H1 (cell line): Measurements from ENCODE around the gene EIF3B. TPM values are rescaled to one million over a fixed set of nuclear protein-coding genes. Genes with fewer than 3 reads are reported as not detected.

Experiments
- KDM4A ChIP-seq: IDR thresholded peaks from one replicate; pipeline ENCODE4 v1.7.1; 2012; ENCODE audit warnings: low read depth, mild to moderate bottlenecking, moderate library complexity, low read length, inconsistent platforms; ENCODE audit not compliant: severe bottlenecking
- polyA plus RNA-seq, 7 experiments: library from polyadenylated mRNA; depleted of rRNA in 3 of 7; stranded (reverse) in 5 of 7; unstranded in 2 of 7; fragments of >200 nt in 5 of 7; fragments of 200-250 nt in 2 of 7; gene quantifications; 1 replicate in 5 of 7; 2 replicates in 1 of 7; 4 replicates in 1 of 7; pipeline versions ENCODE4 v1.2.1 to v1.2.3, GENCODE V29; 2011 to 2013; ENCODE audit warnings: missing spikeins in 2 of 7, mixed read lengths in 2 of 7
- total RNA-seq: library from RNA; stranded (reverse); fragmentation: NEBNext Ultra II Directional; extraction: Animal tissue kit (Norgen Biotek cat#: 25700); gene quantifications from 2 replicates; pipeline ENCODE4 v1.2.1, GENCODE V29; 2021

EIF3B gene
- total and polyA plus RNA-seq, 2 of the 8 experiments (the other 6 are each of a cell fraction or from before 2014, with no cell fraction given): 167 to 316 TPM

GRCh38 chr7:2398506-2398905 lies 43.9 kb downstream of the EIF3B start (continued):
- TF ChIP-seq KDM4A: no peak
